HEK293 (cell line): ENCODE results near the gene MBD3L1.
A peak's percentile ranks its signal among the peaks of the same experiment; 100 is the strongest.

Experiments
- CTCF ChIA-PET: fragments of 350-600 bp; formaldehyde crosslinking; extraction: SDS; loops from one replicate; lab custom pipeline; 2021; ENCODE audit warnings: antibody characterized with exemption; lab: Yijun Ruan, JAX
- POLR2A ChIA-PET: fragments of 300-600 bp; formaldehyde crosslinking; extraction: SDS; loops from one replicate; lab custom pipeline; 2020; ENCODE audit warnings: antibody characterized with exemption, inconsistent platforms; lab: Yijun Ruan, JAX
- H3K27ac ChIP-seq: fragments of 200-500 bp; sonication (Bioruptor generic); 2 replicates; pipeline ENCODE4 v1.5.1; 2014; ENCODE audit warnings: low read depth, low read length, control low read depth, inconsistent platforms; ENCODE audit errors: extremely low read depth
- H3K36me3 ChIP-seq, 2 experiments: fragments of 200-500 bp in 1 of 2; sonication (Bioruptor generic) in 1 of 2; 1 replicate in 1 of 2; 2 replicates in 1 of 2; pipeline ENCODE4 v1.5.1; 2014 to 2017; ENCODE audit warnings: inconsistent platforms in 2 of 2, low read length in 2 of 2; ENCODE audit not compliant: control insufficient read depth in 2 of 2, insufficient read depth in 1 of 2
- H3K4me1 ChIP-seq: fragments of 200-500 bp; sonication (Bioruptor generic); 2 replicates; pipeline ENCODE4 v1.5.1; 2014; ENCODE audit warnings: mild to moderate bottlenecking, low read length, inconsistent platforms; ENCODE audit not compliant: control insufficient read depth, insufficient read depth
- H3K4me3 ChIP-seq: 2 replicates; pipeline ENCODE4 v1.5.1; 2011; ENCODE audit warnings: low read depth, mild to moderate bottlenecking, control low read depth, low read length, moderate library complexity
- H3K9me3 ChIP-seq: fragments of 200-500 bp; sonication (Bioruptor generic); 2 replicates; pipeline ENCODE4 v1.5.1; 2014; ENCODE audit warnings: low read depth, low read length, inconsistent platforms; ENCODE audit not compliant: control insufficient read depth, insufficient read depth
- EGR2 ChIP-seq: fragments of 450-650 bp; formaldehyde crosslinking; IDR thresholded peaks from 2 replicates; pipeline ENCODE4 v1.5.1; 2016; ENCODE audit warnings: low read depth, missing biosample characterization, missing genetic modification characterization
- KLF16 ChIP-seq: fragments of 450-650 bp; formaldehyde crosslinking; IDR thresholded peaks from 2 replicates; pipeline ENCODE4 v1.5.1; 2017; ENCODE audit warnings: missing biosample characterization, missing genetic modification characterization
- KLF7 ChIP-seq: fragments of 450-650 bp; formaldehyde crosslinking; IDR thresholded peaks from 2 replicates; pipeline ENCODE4 v1.5.1; 2016; ENCODE audit warnings: missing biosample characterization, missing genetic modification characterization, borderline replicate concordance
- MZF1 ChIP-seq: fragments of 450-650 bp; formaldehyde crosslinking; IDR thresholded peaks from 2 replicates; pipeline ENCODE4 v1.5.1; 2017; ENCODE audit warnings: missing biosample characterization, missing genetic modification characterization, borderline replicate concordance
- SP7 ChIP-seq: fragments of 450-650 bp; formaldehyde crosslinking; IDR thresholded peaks from 2 replicates; pipeline ENCODE4 v1.5.1; 2016; ENCODE audit warnings: missing biosample characterization, missing genetic modification characterization
- YY1 ChIP-seq: fragments of 450-650 bp; formaldehyde crosslinking; IDR thresholded peaks from 2 replicates; pipeline ENCODE4 v1.5.1; 2018; ENCODE audit warnings: missing biosample characterization, missing genetic modification characterization
- ZBTB7A ChIP-seq: fragments of 450-650 bp; formaldehyde crosslinking; IDR thresholded peaks from 2 replicates; pipeline ENCODE4 v1.5.1; 2016; ENCODE audit warnings: low read depth, missing biosample characterization, missing genetic modification characterization
- ZFHX2 ChIP-seq: fragments of 450-650 bp; formaldehyde crosslinking; conservative IDR thresholded peaks from 2 replicates; pipeline ENCODE4 v1.5.1; 2016; ENCODE audit warnings: missing biosample characterization, missing genetic modification characterization
- ZNF132 ChIP-seq: fragments of 450-650 bp; formaldehyde crosslinking; IDR thresholded peaks from 2 replicates; pipeline ENCODE4 v1.5.1; 2017; ENCODE audit warnings: missing biosample characterization, missing genetic modification characterization, borderline replicate concordance
- ZNF138 ChIP-seq: fragments of 450-650 bp; formaldehyde crosslinking; IDR thresholded peaks from 2 replicates; pipeline ENCODE4 v1.5.1; 2016; ENCODE audit warnings: missing biosample characterization, missing genetic modification characterization, borderline replicate concordance
- ZNF140 ChIP-seq: fragments of 450-650 bp; formaldehyde crosslinking; IDR thresholded peaks from 2 replicates; pipeline ENCODE4 v1.5.1; 2016; ENCODE audit warnings: missing biosample characterization, missing genetic modification characterization
- ZNF155 ChIP-seq: fragments of 450-650 bp; formaldehyde crosslinking; IDR thresholded peaks from 2 replicates; pipeline ENCODE4 v1.5.1; 2016; ENCODE audit warnings: missing biosample characterization, missing genetic modification characterization
- ZNF48 ChIP-seq: fragments of 450-650 bp; formaldehyde crosslinking; IDR thresholded peaks from 2 replicates; pipeline ENCODE4 v1.5.1; 2016; ENCODE audit warnings: missing biosample characterization, missing genetic modification characterization
- ZNF558 ChIP-seq: fragments of 450-650 bp; formaldehyde crosslinking; IDR thresholded peaks from 2 replicates; pipeline ENCODE4 v1.5.1; 2016; ENCODE audit warnings: missing biosample characterization, missing genetic modification characterization
- ZNF585B ChIP-seq: fragments of 450-650 bp; formaldehyde crosslinking; IDR thresholded peaks from 2 replicates; pipeline ENCODE4 v1.5.1; 2016; ENCODE audit warnings: missing biosample characterization, missing genetic modification characterization
- ZNF626 ChIP-seq: fragments of 450-650 bp; sonication (Bioruptor Pico); formaldehyde crosslinking; IDR thresholded peaks from 2 replicates; pipeline ENCODE4 v1.5.1; 2018; ENCODE audit warnings: missing biosample characterization, missing genetic modification characterization, inconsistent platforms
- ZNF658 ChIP-seq: fragments of 450-650 bp; formaldehyde crosslinking; IDR thresholded peaks from 2 replicates; pipeline ENCODE4; 2016; ENCODE audit warnings: missing biosample characterization, missing genetic modification characterization
- ZNF76 ChIP-seq: fragments of 450-650 bp; formaldehyde crosslinking; IDR thresholded peaks from 2 replicates; pipeline ENCODE4; 2016; ENCODE audit warnings: low read depth, missing biosample characterization, missing genetic modification characterization, borderline replicate concordance
- ZNF768 ChIP-seq: fragments of 450-650 bp; formaldehyde crosslinking; IDR thresholded peaks from 2 replicates; pipeline ENCODE4 v1.5.1; 2018; ENCODE audit warnings: missing biosample characterization, mild to moderate bottlenecking, missing genetic modification characterization
- ZSCAN16 ChIP-seq: fragments of 450-650 bp; formaldehyde crosslinking; IDR thresholded peaks from 2 replicates; pipeline ENCODE4 v1.5.1; 2016; ENCODE audit warnings: missing biosample characterization, missing genetic modification characterization
- TF ChIP-seq, protein P1 (sequence below): fragments of 450-650 bp; formaldehyde crosslinking; IDR thresholded peaks from 2 replicates; pipeline ENCODE4 v1.5.1; 2016; ENCODE audit warnings: missing biosample characterization, missing genetic modification characterization
- TF ChIP-seq, protein P2 (sequence below): fragments of 450-650 bp; formaldehyde crosslinking; IDR thresholded peaks from 2 replicates; pipeline ENCODE4 v1.5.1; 2017; ENCODE audit warnings: missing biosample characterization, missing genetic modification characterization
- TF ChIP-seq, protein P3 (sequence below): fragments of 450-650 bp; IDR thresholded peaks from 2 replicates; pipeline ENCODE4 v1.5.1; 2018; ENCODE audit warnings: missing biosample characterization, mild to moderate bottlenecking, missing genetic modification characterization
- TF ChIP-seq, protein P4 (sequence below): fragments of 450-650 bp; formaldehyde crosslinking; IDR thresholded peaks from 2 replicates; pipeline ENCODE4 v1.5.1; 2016; ENCODE audit warnings: missing biosample characterization, missing genetic modification characterization
- TF ChIP-seq, protein P5 (sequence below): fragments of 450-650 bp; formaldehyde crosslinking; IDR thresholded peaks from 2 replicates; pipeline ENCODE4 v1.5.1; 2017; ENCODE audit warnings: missing biosample characterization, missing genetic modification characterization
- TF ChIP-seq, protein P6 (sequence below): fragments of 450-650 bp; formaldehyde crosslinking; IDR thresholded peaks from 2 replicates; pipeline ENCODE4 v1.5.1; 2016; ENCODE audit warnings: missing biosample characterization, missing genetic modification characterization
- TF ChIP-seq, protein P7 (sequence below): fragments of 450-650 bp; formaldehyde crosslinking; IDR thresholded peaks from 2 replicates; pipeline ENCODE4; 2016; ENCODE audit warnings: missing biosample characterization, missing genetic modification characterization

Gene MBD3L1

DNA sequence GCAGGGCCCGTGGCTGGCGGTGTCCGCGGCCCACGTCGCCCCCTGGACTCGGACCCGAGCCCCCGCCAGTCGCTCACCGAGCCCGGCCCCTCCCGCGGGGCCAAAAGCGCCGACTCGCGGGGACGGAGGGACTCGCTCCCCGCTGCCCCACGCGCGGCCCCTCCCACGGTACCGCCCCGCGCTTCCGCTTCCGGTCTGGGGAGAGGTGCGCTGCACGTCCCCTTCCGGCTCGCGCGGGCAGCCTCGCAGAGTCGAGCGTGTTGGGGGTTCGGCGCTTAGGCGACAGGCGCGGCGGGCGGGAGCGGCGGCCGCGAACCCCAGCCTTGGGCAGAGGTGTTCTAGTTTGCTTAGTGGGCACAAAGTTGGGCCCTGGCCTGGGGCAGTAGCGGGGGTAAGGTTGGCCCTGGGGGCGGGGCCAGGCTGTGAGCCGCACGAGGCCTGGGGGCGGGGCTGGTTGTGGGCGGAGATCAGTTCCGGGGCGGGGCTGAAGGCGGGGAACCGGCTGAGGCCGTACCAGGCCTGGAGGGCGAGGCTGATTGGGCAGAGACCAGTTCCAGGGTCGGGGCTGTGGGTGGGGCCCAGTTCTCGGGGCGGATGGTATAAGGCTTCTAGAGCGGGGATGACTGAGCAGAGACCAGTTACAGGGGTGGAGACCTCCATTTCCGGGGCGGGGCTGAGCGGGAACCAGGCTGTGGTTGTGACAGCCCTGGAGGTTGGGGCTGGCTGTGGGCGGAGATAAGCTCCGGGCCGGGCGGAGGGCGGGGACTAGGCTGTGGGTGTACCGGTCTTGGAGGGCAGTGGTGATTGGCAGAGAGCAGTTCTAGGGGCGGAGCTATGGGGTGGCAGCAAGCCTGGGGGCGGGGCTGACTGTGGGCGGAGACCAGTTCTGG, at the start of gene MBD3L1, which contains the start of gene ZNF558 (continued):
- peak; percentile 63; the same call in 1 of the 2 replicates for TF ChIP-seq MZF1 (tag by site-specific recombination)
- TF ChIP-seq YY1 (tag by site-specific recombination): peak; percentile 35; the same call in 1 of the 2 replicates
- TF ChIP-seq, protein P1, sequence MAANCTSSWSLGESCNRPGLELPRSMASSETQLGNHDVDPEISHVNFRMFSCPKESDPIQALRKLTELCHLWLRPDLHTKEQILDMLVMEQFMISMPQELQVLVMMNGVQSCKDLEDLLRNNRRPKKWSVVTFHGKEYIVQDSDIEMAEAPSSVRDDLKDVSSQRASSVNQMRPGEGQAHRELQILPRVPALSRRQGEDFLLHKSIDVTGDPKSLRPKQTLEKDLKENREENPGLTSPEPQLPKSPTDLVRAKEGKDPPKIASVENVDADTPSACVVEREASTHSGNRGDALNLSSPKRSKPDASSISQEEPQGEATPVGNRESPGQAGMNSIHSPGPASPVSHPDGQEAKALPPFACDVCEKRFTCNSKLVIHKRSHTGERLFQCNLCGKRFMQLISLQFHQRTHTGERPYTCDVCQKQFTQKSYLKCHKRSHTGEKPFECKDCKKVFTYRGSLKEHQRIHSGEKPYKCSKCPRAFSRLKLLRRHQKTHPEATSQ (tag by site-specific recombination): no peak
- peak; percentile 43; the same call in 1 of the 2 replicates for TF ChIP-seq ZNF76
- peak; percentile 95 for TF ChIP-seq KLF16
- TF ChIP-seq ZBTB7A (tag by site-specific recombination): no peak; the same call in 1 of the 2 replicates
- 0 out of 2 replicates have a peak, but pooled peaks have one; percentile 7 for TF ChIP-seq KLF7
- TF ChIP-seq ZNF658 (tag by site-specific recombination): no peak
- TF ChIP-seq, protein P2, sequence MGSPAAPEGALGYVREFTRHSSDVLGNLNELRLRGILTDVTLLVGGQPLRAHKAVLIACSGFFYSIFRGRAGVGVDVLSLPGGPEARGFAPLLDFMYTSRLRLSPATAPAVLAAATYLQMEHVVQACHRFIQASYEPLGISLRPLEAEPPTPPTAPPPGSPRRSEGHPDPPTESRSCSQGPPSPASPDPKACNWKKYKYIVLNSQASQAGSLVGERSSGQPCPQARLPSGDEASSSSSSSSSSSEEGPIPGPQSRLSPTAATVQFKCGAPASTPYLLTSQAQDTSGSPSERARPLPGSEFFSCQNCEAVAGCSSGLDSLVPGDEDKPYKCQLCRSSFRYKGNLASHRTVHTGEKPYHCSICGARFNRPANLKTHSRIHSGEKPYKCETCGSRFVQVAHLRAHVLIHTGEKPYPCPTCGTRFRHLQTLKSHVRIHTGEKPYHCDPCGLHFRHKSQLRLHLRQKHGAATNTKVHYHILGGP: no peak
- TF ChIP-seq, protein P3, sequence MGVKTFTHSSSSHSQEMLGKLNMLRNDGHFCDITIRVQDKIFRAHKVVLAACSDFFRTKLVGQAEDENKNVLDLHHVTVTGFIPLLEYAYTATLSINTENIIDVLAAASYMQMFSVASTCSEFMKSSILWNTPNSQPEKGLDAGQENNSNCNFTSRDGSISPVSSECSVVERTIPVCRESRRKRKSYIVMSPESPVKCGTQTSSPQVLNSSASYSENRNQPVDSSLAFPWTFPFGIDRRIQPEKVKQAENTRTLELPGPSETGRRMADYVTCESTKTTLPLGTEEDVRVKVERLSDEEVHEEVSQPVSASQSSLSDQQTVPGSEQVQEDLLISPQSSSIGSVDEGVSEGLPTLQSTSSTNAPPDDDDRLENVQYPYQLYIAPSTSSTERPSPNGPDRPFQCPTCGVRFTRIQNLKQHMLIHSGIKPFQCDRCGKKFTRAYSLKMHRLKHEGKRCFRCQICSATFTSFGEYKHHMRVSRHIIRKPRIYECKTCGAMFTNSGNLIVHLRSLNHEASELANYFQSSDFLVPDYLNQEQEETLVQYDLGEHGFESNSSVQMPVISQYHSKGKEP (tag by site-specific recombination): no peak
- no peak for TF ChIP-seq ZNF132 (tag by site-specific recombination)
- TF ChIP-seq ZNF140: no peak
- TF ChIP-seq, protein P4, sequence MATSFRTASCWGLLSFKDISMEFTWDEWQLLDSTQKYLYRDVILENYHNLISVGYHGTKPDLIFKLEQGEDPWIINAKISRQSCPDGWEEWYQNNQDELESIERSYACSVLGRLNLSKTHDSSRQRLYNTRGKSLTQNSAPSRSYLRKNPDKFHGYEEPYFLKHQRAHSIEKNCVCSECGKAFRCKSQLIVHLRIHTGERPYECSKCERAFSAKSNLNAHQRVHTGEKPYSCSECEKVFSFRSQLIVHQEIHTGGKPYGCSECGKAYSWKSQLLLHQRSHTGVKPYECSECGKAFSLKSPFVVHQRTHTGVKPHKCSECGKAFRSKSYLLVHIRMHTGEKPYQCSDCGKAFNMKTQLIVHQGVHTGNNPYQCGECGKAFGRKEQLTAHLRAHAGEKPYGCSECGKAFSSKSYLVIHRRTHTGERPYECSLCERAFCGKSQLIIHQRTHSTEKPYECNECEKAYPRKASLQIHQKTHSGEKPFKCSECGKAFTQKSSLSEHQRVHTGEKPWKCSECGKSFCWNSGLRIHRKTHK (tag by site-specific recombination): no peak

DNA sequence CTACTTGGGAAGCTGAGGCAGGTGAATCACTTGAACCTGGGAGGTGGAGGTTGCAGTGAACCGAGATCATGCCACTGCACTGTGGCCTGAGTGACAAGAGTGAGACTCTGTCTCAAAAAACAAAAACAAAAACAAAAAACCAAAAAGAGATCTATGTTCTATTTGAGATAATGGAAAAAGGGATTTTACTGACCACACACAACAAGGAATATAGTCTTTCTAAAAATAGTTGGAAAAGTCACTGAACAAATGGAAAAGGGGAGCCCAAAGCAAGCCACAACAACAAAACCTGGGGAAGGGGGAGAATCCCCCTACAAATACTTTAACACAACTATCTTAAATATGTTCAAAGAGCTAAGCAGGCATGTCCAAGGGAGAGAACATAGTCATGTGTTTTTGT, 37.4 kb upstream of the MBD3L1 start:
- H3K36me3 ChIP-seq: no peaks in the 10 kb centered on the region
- ChIA-PET CTCF (no interaction called here), POLR2A (no interaction called here)
- H3K9me3 ChIP-seq: no peaks in the 10 kb centered on the region
- H3K27ac ChIP-seq: no peak overlapping the region
- no peaks in the 10 kb centered on the region for H3K4me1 ChIP-seq
- H3K4me3 ChIP-seq: no peak overlapping the region
- TF ChIP-seq ZSCAN16 (tag by site-specific recombination) (no peak), ZFHX2 (tag by site-specific recombination) (no peak), ZNF585B (tag by site-specific recombination) (no peak), ZNF138 (tag by site-specific recombination) (no peak), SP7 (tag by site-specific recombination) (no peak), EGR2 (no peak), ZNF48 (tag by site-specific recombination) (no peak), ZNF155 (tag by site-specific recombination) (no peak), ZNF558 (no peak), ZNF626 (tag by site-specific recombination) (no peak), ZNF768 (tag by site-specific recombination) (no peak)
- TF ChIP-seq, protein P5, sequence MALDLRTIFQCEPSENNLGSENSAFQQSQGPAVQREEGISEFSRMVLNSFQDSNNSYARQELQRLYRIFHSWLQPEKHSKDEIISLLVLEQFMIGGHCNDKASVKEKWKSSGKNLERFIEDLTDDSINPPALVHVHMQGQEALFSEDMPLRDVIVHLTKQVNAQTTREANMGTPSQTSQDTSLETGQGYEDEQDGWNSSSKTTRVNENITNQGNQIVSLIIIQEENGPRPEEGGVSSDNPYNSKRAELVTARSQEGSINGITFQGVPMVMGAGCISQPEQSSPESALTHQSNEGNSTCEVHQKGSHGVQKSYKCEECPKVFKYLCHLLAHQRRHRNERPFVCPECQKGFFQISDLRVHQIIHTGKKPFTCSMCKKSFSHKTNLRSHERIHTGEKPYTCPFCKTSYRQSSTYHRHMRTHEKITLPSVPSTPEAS (tag by site-specific recombination): no peak
- TF ChIP-seq, protein P6, sequence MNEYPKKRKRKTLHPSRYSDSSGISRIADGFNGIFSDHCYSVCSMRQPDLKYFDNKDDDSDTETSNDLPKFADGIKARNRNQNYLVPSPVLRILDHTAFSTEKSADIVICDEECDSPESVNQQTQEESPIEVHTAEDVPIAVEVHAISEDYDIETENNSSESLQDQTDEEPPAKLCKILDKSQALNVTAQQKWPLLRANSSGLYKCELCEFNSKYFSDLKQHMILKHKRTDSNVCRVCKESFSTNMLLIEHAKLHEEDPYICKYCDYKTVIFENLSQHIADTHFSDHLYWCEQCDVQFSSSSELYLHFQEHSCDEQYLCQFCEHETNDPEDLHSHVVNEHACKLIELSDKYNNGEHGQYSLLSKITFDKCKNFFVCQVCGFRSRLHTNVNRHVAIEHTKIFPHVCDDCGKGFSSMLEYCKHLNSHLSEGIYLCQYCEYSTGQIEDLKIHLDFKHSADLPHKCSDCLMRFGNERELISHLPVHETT: no peak
- TF ChIP-seq, protein P7, sequence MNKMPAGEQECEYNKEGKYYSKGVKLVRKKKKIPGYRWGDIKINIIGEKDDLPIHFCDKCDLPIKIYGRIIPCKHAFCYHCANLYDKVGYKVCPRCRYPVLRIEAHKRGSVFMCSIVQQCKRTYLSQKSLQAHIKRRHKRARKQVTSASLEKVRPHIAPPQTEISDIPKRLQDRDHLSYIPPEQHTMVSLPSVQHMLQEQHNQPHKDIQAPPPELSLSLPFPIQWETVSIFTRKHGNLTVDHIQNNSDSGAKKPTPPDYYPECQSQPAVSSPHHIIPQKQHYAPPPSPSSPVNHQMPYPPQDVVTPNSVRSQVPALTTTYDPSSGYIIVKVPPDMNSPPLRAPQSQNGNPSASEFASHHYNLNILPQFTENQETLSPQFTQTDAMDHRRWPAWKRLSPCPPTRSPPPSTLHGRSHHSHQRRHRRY: no peak
